G401.6 (cell line): ENCODE measurements around the gene MT1G.

ENCODE experiments used
- FAIRE-seq: peaks from 2 replicates; lab custom pipeline; 2012; peaks lifted over from hg19 to GRCh38; lab: Jason Lieb, UNC

The MT1G gene

GRCh38 chr16:56617212-56618085, 50.4 kb downstream of the MT1G start:
- FAIRE-seq: no peak
